GM19463 (cell line): ENCODE measurements around the gene ANKRD53.

Source experiments
- ATAC-seq: cut with Tn5 transposase; IDR thresholded peaks from one replicate; pipeline ENCODE4 v1.9.1; 2021; ENCODE audit warnings: mild to moderate bottlenecking, moderate library complexity; ENCODE audit not compliant: unreplicated experiment

Gene ANKRD53

GRCh38 chr2:70964596-70965386 is 13.6 kb upstream of the ANKRD53 start:
- peak; percentile 95 for ATAC-seq

- no peak for ATAC-seq
These were observed 12.9 kb upstream of the ANKRD53 start for GRCh38 chr2:70965506-70965905.

GRCh38 chr2:70966681-70967080 is 11.7 kb upstream of the ANKRD53 start:
- ATAC-seq, result no peak

- no peak for ATAC-seq
These were observed 11.2 kb upstream of the ANKRD53 start for GRCh38 chr2:70967189-70967588.

- ATAC-seq, result no peak
These were observed 3.8 kb upstream of the ANKRD53 start for GRCh38 chr2:70974592-70974991.

- ATAC-seq, result no peak
These were observed 3.2 kb upstream of the ANKRD53 start for GRCh38 chr2:70975237-70975636.

GRCh38 chr2:70977605-70978205 is 725 bp upstream of the ANKRD53 start:
- ATAC-seq, result no peak

GRCh38 chr2:70979180-70979488 is 704 bp downstream of the ANKRD53 start:
- no peak for ATAC-seq

- ATAC-seq, result no peak
These were observed 1.2 kb downstream of the ANKRD53 start for GRCh38 chr2:70979626-70980025.

GRCh38 chr2:70981421-70981820 is 3.0 kb downstream of the ANKRD53 start:
- ATAC-seq, result no peak

- ATAC-seq, result no peak
These were observed 3.7 kb downstream of the ANKRD53 start for GRCh38 chr2:70981866-70982810.

GRCh38 chr2:70982971-70983370 is 4.5 kb downstream of the ANKRD53 start:
- no peak for ATAC-seq

- ATAC-seq, result no peak
These were observed 5.2 kb downstream of the ANKRD53 start for GRCh38 chr2:70983506-70984227.

GRCh38 chr2:70984228-70984575 is 5.8 kb downstream of the ANKRD53 start:
- no peak for ATAC-seq

GRCh38 chr2:70984576-70985282 is 6.3 kb downstream of the ANKRD53 start:
- ATAC-seq, result peak; percentile 98

GRCh38 chr2:70985283-70985688 is 6.9 kb downstream of the ANKRD53 start:
- ATAC-seq, result no peak

- no peak for ATAC-seq
These were observed 7.5 kb downstream of the ANKRD53 start for GRCh38 chr2:70985956-70986355.

- ATAC-seq, result no peak
These were observed 8.2 kb downstream of the ANKRD53 start for GRCh38 chr2:70986499-70987189.

GRCh38 chr2:70987386-70987785 is 9.0 kb downstream of the ANKRD53 start:
- no peak for ATAC-seq

- no peak for ATAC-seq
These were observed 9.7 kb downstream of the ANKRD53 start for GRCh38 chr2:70988151-70988550.
